ENCODE measurements around the gene TIGD3. TPM values are rescaled to one million over a fixed set of nuclear protein-coding genes. Genes with fewer than 3 reads are reported as not detected.

The TIGD3 gene
- total and polyA plus RNA-seq, 7 donors, result 0.14 to 0.96 (median 0.36) TPM; not detected in 2

GRCh38 chr11:65355776-65356393, 1.3 kb downstream of the TIGD3 start:
- H3K36me3 ChIP-seq, result peaks cover 11 to 20% (median 15%) of the 10 kb centered on the region in 4 donors
- no peak overlapping the region for H3K27ac ChIP-seq
- intact Hi-C loops (cut with DNase I), result loop anchor here (5.0 kb wide), 1 partner anchor 166 kb away; no protein-coding TSS in a partner anchor
- no peaks in the 10 kb centered on the region for H3K9me3 ChIP-seq
- peaks cover 0 to 17% (median 11%) of the 10 kb centered on the region in 3 donors for H3K27me3 ChIP-seq
- H3K4me3 ChIP-seq, result peak overlapping the region in 3 of 4 donors; percentile 71 to 79 (median 77)
- TF ChIP-seq POLR2AphosphoS5 (IDR thresholded peaks at IDR 0.05) (no peak), EP300 (IDR thresholded peaks at IDR 0.05) (no peak), POLR2A (IDR thresholded peaks at IDR 0.05) (no peak), CTCF (IDR thresholded peaks at IDR 0.05) (no peak)
- H3K4me1 ChIP-seq, result peaks cover 0 to 27% (median 23%) of the 10 kb centered on the region in 4 donors
- WGBS, 2 donors, result 55 to 60% methylated on average over 35 of the region's 35 CpGs
- peak; percentile 73 for DNase-seq

GRCh38 chr11:65356394-65356972, 1.9 kb downstream of the TIGD3 start:
- peaks cover 0 to 27% (median 23%) of the 10 kb centered on the region in 4 donors for H3K4me1 ChIP-seq
- H3K27me3 ChIP-seq, result peaks cover 0 to 17% (median 11%) of the 10 kb centered on the region in 3 donors
- DNase-seq, result no peak
- no peak for TF ChIP-seq EP300 (IDR thresholded peaks at IDR 0.05)
- peaks cover 8 to 14% (median 9%) of the 10 kb centered on the region in 4 donors for H3K36me3 ChIP-seq
- intact Hi-C loops (cut with DNase I), result loop anchor here (5.0 kb wide), 1 partner anchor 166 kb away; no protein-coding TSS in a partner anchor
- no peak overlapping the region for H3K27ac ChIP-seq
- 89 to 93% methylated on average over 30 of the region's 30 CpGs for WGBS, 2 donors
- no peaks in the 10 kb centered on the region for H3K9me3 ChIP-seq
- no peak overlapping the region for H3K4me3 ChIP-seq

GRCh38 chr11:65357856-65358356, 3.4 kb downstream of the TIGD3 start:
- intact Hi-C loops (cut with DNase I), result loop anchor here (5.0 kb wide), 1 partner anchor 164 kb away; no protein-coding TSS in a partner anchor
- no peak for DNase-seq
- no peak overlapping the region for H3K4me3 ChIP-seq
- no peak overlapping the region for H3K27ac ChIP-seq
- H3K36me3 ChIP-seq, result peaks cover 0 to under 1% (median 0%) of the 10 kb centered on the region in 4 donors
- TF ChIP-seq CTCF (IDR thresholded peaks at IDR 0.05) (no peak), POLR2A (IDR thresholded peaks at IDR 0.05) (no peak), EP300 (IDR thresholded peaks at IDR 0.05) (no peak)
- peaks cover 0 to 27% (median 23%) of the 10 kb centered on the region in 4 donors for H3K4me1 ChIP-seq
- WGBS, 2 donors, result 33 to 73% methylated on average over 8 of the region's 8 CpGs
- peaks cover 0 to 17% (median 11%) of the 10 kb centered on the region in 3 donors for H3K27me3 ChIP-seq
- H3K9me3 ChIP-seq, result no peaks in the 10 kb centered on the region

- 68 to 86% methylated on average over 10 of the region's 10 CpGs for WGBS, 2 donors
- intact Hi-C loops (cut with DNase I), result loop anchor here (10.0 kb wide), 1 partner anchor 242 kb away; no protein-coding TSS in a partner anchor
- Histone ChIP-seq H3K27me3 (peaks cover 0 to 1% (median 0%) of the 10 kb centered on the region in 3 donors), H3K27ac (no peak overlapping the region), H3K36me3 (no peaks in the 10 kb centered on the region), H3K4me3 (no peak overlapping the region), H3K9me3 (no peaks in the 10 kb centered on the region), H3K4me1 (peaks cover 0 to 4% (median 4%) of the 10 kb centered on the region in 4 donors)
- TF ChIP-seq POLR2A (IDR thresholded peaks at IDR 0.05) (no peak), CTCF (IDR thresholded peaks at IDR 0.05) (no peak), EP300 (IDR thresholded peaks at IDR 0.05) (no peak)
- no peak for DNase-seq
Observed at GRCh38 chr11:65362320-65362931, 7.9 kb downstream of the TIGD3 start.

- intact Hi-C loops (cut with DNase I), result loop anchor here (10.0 kb wide), 1 partner anchor 242 kb away; no protein-coding TSS in a partner anchor
- TF ChIP-seq CTCF (IDR thresholded peaks at IDR 0.05), result no peak
- H3K4me3 ChIP-seq, result no peak overlapping the region
- no peak overlapping the region for H3K27ac ChIP-seq
- no peaks in the 10 kb centered on the region for H3K36me3 ChIP-seq
- 86 to 92% methylated on average over 6 of the region's 6 CpGs for WGBS, 2 donors
- no peaks in the 10 kb centered on the region for H3K9me3 ChIP-seq
- DNase-seq, result no peak
- H3K4me1 ChIP-seq, result peaks cover 0 to 4% (median 4%) of the 10 kb centered on the region in 4 donors
- no peaks in the 10 kb centered on the region for H3K27me3 ChIP-seq
Observed at GRCh38 chr11:65362966-65363365, 8.4 kb downstream of the TIGD3 start.
